Measurements from ENCODE around the gene ZNF605. TPM values are rescaled to one million over a fixed set of nuclear protein-coding genes. Genes with fewer than 3 reads are reported as not detected.

ZNF605 gene
- polyA plus RNA-seq, 1 donor from 2014 or later, result 22.6 TPM

- H3K4me3 ChIP-seq (ENCODE audit: low read length), result no peak overlapping the region
- TF ChIP-seq EP300 (conservative IDR thresholded peaks at IDR 0.05; ENCODE audit: poor library complexity, severe bottlenecking) (no peak), POLR2AphosphoS5 (IDR thresholded peaks at IDR 0.05) (no peak), EZH2 (IDR thresholded peaks at IDR 0.05; ENCODE audit: borderline replicate concordance, insufficient read depth, low read length, poor library complexity, severe bottlenecking) (no peak), SMC3 (conservative IDR thresholded peaks at IDR 0.05; ENCODE audit: poor library complexity) (no peak), REST (IDR thresholded peaks at IDR 0.05; ENCODE audit: borderline replicate concordance) (no peak), MXI1 (conservative IDR thresholded peaks at IDR 0.05; ENCODE audit: poor library complexity, severe bottlenecking) (no peak)
- TF ChIP-seq, protein P1, sequence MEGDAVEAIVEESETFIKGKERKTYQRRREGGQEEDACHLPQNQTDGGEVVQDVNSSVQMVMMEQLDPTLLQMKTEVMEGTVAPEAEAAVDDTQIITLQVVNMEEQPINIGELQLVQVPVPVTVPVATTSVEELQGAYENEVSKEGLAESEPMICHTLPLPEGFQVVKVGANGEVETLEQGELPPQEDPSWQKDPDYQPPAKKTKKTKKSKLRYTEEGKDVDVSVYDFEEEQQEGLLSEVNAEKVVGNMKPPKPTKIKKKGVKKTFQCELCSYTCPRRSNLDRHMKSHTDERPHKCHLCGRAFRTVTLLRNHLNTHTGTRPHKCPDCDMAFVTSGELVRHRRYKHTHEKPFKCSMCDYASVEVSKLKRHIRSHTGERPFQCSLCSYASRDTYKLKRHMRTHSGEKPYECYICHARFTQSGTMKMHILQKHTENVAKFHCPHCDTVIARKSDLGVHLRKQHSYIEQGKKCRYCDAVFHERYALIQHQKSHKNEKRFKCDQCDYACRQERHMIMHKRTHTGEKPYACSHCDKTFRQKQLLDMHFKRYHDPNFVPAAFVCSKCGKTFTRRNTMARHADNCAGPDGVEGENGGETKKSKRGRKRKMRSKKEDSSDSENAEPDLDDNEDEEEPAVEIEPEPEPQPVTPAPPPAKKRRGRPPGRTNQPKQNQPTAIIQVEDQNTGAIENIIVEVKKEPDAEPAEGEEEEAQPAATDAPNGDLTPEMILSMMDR (IDR thresholded peaks at IDR 0.05; ENCODE audit: poor library complexity, severe bottlenecking), result no peak
- no peaks in the 10 kb centered on the region for H3F3A ChIP-seq (ENCODE audit: insufficient read depth, low read length, poor library complexity, severe bottlenecking)
- H3K4me2 ChIP-seq (ENCODE audit: low read length), result no peak overlapping the region
- H3K27me3 ChIP-seq (ENCODE audit: insufficient read depth, low read depth, low read length), result no peaks in the 10 kb centered on the region
- H2AFZ ChIP-seq (ENCODE audit: low read depth, low read length), result no peak overlapping the region
- H3K79me2 ChIP-seq (replicated peaks; ENCODE audit: insufficient read depth, low read length), result no peaks in the 10 kb centered on the region
- H3K9ac ChIP-seq (ENCODE audit: low read length), result no peak overlapping the region
- peaks cover 23% of the 10 kb centered on the region for H3K36me3 ChIP-seq (ENCODE audit: insufficient read depth, low read length)
- H3K9me3 ChIP-seq (ENCODE audit: low read length), result peaks cover 63% of the 10 kb centered on the region
- H4K20me1 ChIP-seq (ENCODE audit: insufficient read depth), result no peaks in the 10 kb centered on the region
- H3K27ac ChIP-seq (ENCODE audit: low read length), result no peak overlapping the region
- no peaks in the 10 kb centered on the region for H3K9me2 ChIP-seq (ENCODE audit: insufficient read depth, low read length)
These were observed 9.8 kb downstream of the ZNF605 start for GRCh38 chr12:132946246-132946820.

DNA sequence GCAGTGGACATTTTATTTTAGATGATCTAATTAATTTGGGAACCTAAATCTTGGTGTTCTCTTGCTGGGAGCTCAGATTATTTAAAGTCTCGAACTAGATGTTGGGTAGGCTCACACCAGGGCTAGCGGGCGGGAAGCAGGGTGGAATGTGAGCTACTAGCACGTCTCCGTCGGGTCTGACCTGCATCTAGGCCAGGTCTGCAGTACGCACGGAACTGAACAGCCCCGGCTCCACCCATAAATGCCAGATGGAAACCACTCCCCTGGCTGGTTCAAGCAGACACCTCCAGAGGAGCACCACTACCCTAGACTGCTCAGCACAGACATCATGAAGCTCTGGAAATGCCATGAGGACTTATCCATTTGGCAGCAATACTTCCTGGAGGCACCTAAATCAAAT is 10.3 kb downstream of the ZNF605 start:
- Histone ChIP-seq H3K9me3 (ENCODE audit: low read length) (peaks cover 63% of the 10 kb centered on the region), H3K4me2 (ENCODE audit: low read length) (no peak overlapping the region)
- TF ChIP-seq TAF1 (IDR thresholded peaks at IDR 0.05; ENCODE audit: low read depth) (no peak), EP300 (conservative IDR thresholded peaks at IDR 0.05; ENCODE audit: poor library complexity, severe bottlenecking) (no peak), POLR2AphosphoS5 (IDR thresholded peaks at IDR 0.05) (no peak), RAD21 (conservative IDR thresholded peaks at IDR 0.05) (no peak), MXI1 (conservative IDR thresholded peaks at IDR 0.05; ENCODE audit: poor library complexity, severe bottlenecking) (no peak), EZH2 (IDR thresholded peaks at IDR 0.05; ENCODE audit: borderline replicate concordance, insufficient read depth, low read length, poor library complexity, severe bottlenecking) (no peak), REST (IDR thresholded peaks at IDR 0.05; ENCODE audit: borderline replicate concordance) (no peak), SMC3 (conservative IDR thresholded peaks at IDR 0.05; ENCODE audit: poor library complexity) (no peak)
- TF ChIP-seq, protein P1 (IDR thresholded peaks at IDR 0.05; ENCODE audit: poor library complexity, severe bottlenecking), result no peak

More for the DNA sequence above, 10.3 kb downstream of the ZNF605 start:
- Histone ChIP-seq H3K27me3 (ENCODE audit: insufficient read depth, low read depth, low read length) (no peaks in the 10 kb centered on the region), H3K4me3 (ENCODE audit: low read length) (no peak overlapping the region), H3K9ac (ENCODE audit: low read length) (no peak overlapping the region), H3K9me2 (ENCODE audit: insufficient read depth, low read length) (no peaks in the 10 kb centered on the region), H2AFZ (ENCODE audit: low read depth, low read length) (no peak overlapping the region), H3K36me3 (ENCODE audit: insufficient read depth, low read length) (peaks cover 28% of the 10 kb centered on the region), H3K79me2 (replicated peaks; ENCODE audit: insufficient read depth, low read length) (no peaks in the 10 kb centered on the region), H3K27ac (ENCODE audit: low read length) (no peak overlapping the region), H4K20me1 (ENCODE audit: insufficient read depth) (no peaks in the 10 kb centered on the region), H3F3A (ENCODE audit: insufficient read depth, low read length, poor library complexity, severe bottlenecking) (no peaks in the 10 kb centered on the region)
